HL-60 (cell line): ENCODE results near the gene MAD1L1.

Experiments
- CTCF ChIP-seq: IDR thresholded peaks from one replicate; pipeline ENCODE4 v1.5.1; 2011; ENCODE audit warnings: low read length, control low read depth, inconsistent platforms; ENCODE audit not compliant: insufficient read depth
- GABPA ChIP-seq: IDR thresholded peaks from 2 replicates; pipeline ENCODE4 v1.6.1; 2012; ENCODE audit warnings: low read depth
- POLR2AphosphoS5 ChIP-seq: IDR thresholded peaks from 2 replicates; pipeline ENCODE4 v1.6.1; 2012; ENCODE audit warnings: low read depth
- REST ChIP-seq: IDR thresholded peaks from 2 replicates; pipeline ENCODE4 v1.6.1; 2012; ENCODE audit warnings: low read depth; ENCODE audit not compliant: insufficient replicate concordance

DNA sequence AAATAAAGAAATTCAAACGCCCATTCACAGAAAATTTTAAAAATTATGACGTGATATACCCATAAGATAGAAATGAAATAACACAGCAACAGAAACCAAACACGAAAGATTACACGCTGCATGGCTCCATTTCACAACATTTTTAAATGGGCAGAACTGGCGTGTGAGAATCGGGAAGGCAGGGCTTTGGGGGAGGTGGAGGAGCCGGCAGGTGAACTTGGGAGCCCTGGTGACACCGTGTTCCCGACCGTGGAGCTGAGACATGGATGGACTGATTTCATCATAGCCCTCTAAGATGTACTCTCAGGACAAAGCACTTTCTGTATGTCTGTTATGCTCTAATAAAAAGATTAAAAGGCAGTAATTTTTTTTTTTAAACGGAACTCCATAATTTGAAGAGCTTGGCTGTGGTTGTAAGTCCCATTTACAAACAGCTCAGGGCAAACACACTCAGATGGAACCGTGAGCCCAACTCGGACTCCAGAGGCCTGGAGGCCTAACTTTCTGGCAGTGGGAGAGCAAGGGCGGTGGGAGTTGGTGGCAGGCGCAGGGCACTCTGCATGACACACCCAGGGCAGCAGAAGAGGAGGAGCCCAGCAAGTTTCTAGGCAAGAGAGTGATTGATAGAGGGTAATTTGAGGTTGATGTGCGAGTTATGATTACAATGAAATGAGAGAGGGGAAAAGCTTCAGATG lies 203.4 kb downstream of the MAD1L1 start:
- no peak for TF ChIP-seq CTCF
- TF ChIP-seq POLR2AphosphoS5 = no peak
- no peak for TF ChIP-seq GABPA
- no peak for TF ChIP-seq REST
